Right atrium auricular region (tissue), 2 donors: ENCODE data around the gene CGB3. TPM values are rescaled to one million over a fixed set of nuclear protein-coding genes. Genes with fewer than 3 reads are reported as not detected.

ENCODE experiments used
- DNase-seq: peaks from one replicate; pipeline ENCODE4 v3.0.0-alpha.2; 2019; ENCODE audit warnings: low spot score
- H3K27ac ChIP-seq, 2 donors: fragments of 200-600 bp; sonication (generic); 1 replicate in 1 of 2; 2 replicates in 1 of 2; pipeline ENCODE4 v1.5.1; 2016 to 2019
- H3K27me3 ChIP-seq, 2 donors: fragments of 200-600 bp; sonication (generic); one replicate each; pipeline versions ENCODE4 v1.5.1 to v1.6.0; 2017 to 2019
- H3K36me3 ChIP-seq: fragments of 200-600 bp; sonication (generic); one replicate; pipeline ENCODE4 v1.5.1; 2016
- H3K4me1 ChIP-seq, 2 donors: fragments of 200-600 bp; sonication (generic); one replicate each; pipeline versions ENCODE4 v1.5.1 to v1.6.0; 2017 to 2019
- H3K4me3 ChIP-seq, 2 donors: fragments of 200-600 bp; sonication (generic); 1 replicate in 1 of 2; 2 replicates in 1 of 2; pipeline ENCODE4 v1.5.1; 2017 to 2019; ENCODE audit warnings: mild to moderate bottlenecking in 1 of 2, moderate library complexity in 1 of 2
- H3K9me3 ChIP-seq, 2 donors: fragments of 200-600 bp; sonication (generic); one replicate each; pipeline ENCODE4 v1.5.1; 2019
- CTCF ChIP-seq, 2 donors: fragments of 200-600 bp; sonication (generic); IDR thresholded peaks; one replicate each; pipeline ENCODE4 v1.5.1; 2019; ENCODE audit warnings: antibody characterized with exemption in 2 of 2
- total RNA-seq, 2 donors: library from RNA; depleted of rRNA; stranded (reverse); fragments of >200 nt; gene quantifications; one replicate each; pipeline ENCODE4 v1.1.0, GENCODE V29; 2016

Gene CGB3
- total RNA-seq, 2 donors from 2014 or later = not detected

GRCh38 chr19:49017666-49018351, 6.3 kb downstream of the CGB3 start:
- H3K36me3 ChIP-seq = peaks cover 15% of the 10 kb centered on the region
- H3K4me3 ChIP-seq = peak overlapping the region; percentile 36 to 55
- H3K9me3 ChIP-seq = no peaks in the 10 kb centered on the region
- H3K4me1 ChIP-seq = peaks cover 0 to 27% of the 10 kb centered on the region in 2 donors
- no peak for DNase-seq
- TF ChIP-seq CTCF (IDR thresholded peaks at IDR 0.05) = peak; percentile 22 to 58
- H3K27ac ChIP-seq = peak overlapping the region in 1 of 2 donors; percentile 3
- H3K27me3 ChIP-seq = no peaks in the 10 kb centered on the region

- no peak for DNase-seq
- Histone ChIP-seq H3K27me3 (no peaks in the 10 kb centered on the region), H3K4me1 (peaks cover 0 to 27% of the 10 kb centered on the region in 2 donors), H3K9me3 (no peaks in the 10 kb centered on the region), H3K4me3 (peak within 1 kb of the TSS; percentile 36 to 55), H3K36me3 (peaks cover 17% of the 10 kb centered on the region), H3K27ac (peak within 1 kb of the TSS in 1 of 2 donors; percentile 3)
- no peak for TF ChIP-seq CTCF (IDR thresholded peaks at IDR 0.05)
Measured at GRCh38 chr19:49017041-49017665, 7.0 kb downstream of the CGB3 start, which contains the start of gene LHB. Gene LHB (minus strand): TSS chr19:49017091. CDS start chr19:49017081, 10 bp downstream.

GRCh38 chr19:49016067-49016839, 7.9 kb downstream of the CGB3 start:
- no peak for DNase-seq
- Histone ChIP-seq H3K4me1 (peaks cover 0 to 27% of the 10 kb centered on the region in 2 donors), H3K9me3 (no peaks in the 10 kb centered on the region), H3K27ac (no peak overlapping the region), H3K27me3 (no peaks in the 10 kb centered on the region), H3K4me3 (no peak overlapping the region), H3K36me3 (peaks cover 26% of the 10 kb centered on the region)
- TF ChIP-seq CTCF (IDR thresholded peaks at IDR 0.05) = no peak

- no peaks in the 10 kb centered on the region for H3K27me3 ChIP-seq
- H3K4me3 ChIP-seq = no peak overlapping the region
- H3K27ac ChIP-seq = no peak overlapping the region
- peaks cover 37% of the 10 kb centered on the region for H3K36me3 ChIP-seq
- no peaks in the 10 kb centered on the region for H3K9me3 ChIP-seq
- H3K4me1 ChIP-seq = peaks cover 0 to 27% of the 10 kb centered on the region in 2 donors
- no peak for DNase-seq
- no peak for TF ChIP-seq CTCF (IDR thresholded peaks at IDR 0.05)
Measured at GRCh38 chr19:49014870-49015255, 9.3 kb downstream of the CGB3 start.

GRCh38 chr19:49014123-49014869, 9.8 kb downstream of the CGB3 start:
- peaks cover 42% of the 10 kb centered on the region for H3K36me3 ChIP-seq
- no peak for DNase-seq
- TF ChIP-seq CTCF (IDR thresholded peaks at IDR 0.05) = no peak

More at GRCh38 chr19:49014123-49014869, 9.8 kb downstream of the CGB3 start:
- H3K4me3 ChIP-seq = no peak overlapping the region
- no peak overlapping the region for H3K27ac ChIP-seq
- peaks cover 0 to 22% of the 10 kb centered on the region in 2 donors for H3K4me1 ChIP-seq
- H3K27me3 ChIP-seq = no peaks in the 10 kb centered on the region
- no peaks in the 10 kb centered on the region for H3K9me3 ChIP-seq
